Loucy (cell line): Measurements from ENCODE around the gene GPR32.

Experiments used
- CTCF ChIP-seq: fragments of 200-600 bp; sonication (generic); conservative IDR thresholded peaks from 2 replicates; pipeline ENCODE4 v1.5.1; 2014; ENCODE audit warnings: mild to moderate bottlenecking, antibody characterized with exemption, low read length
- EZH2phosphoT487 ChIP-seq: fragments of 200-600 bp; IDR thresholded peaks from 2 replicates; pipeline ENCODE4 v1.6.1; 2018; ENCODE audit warnings: antibody characterized with exemption, mild to moderate bottlenecking, moderate library complexity, borderline replicate concordance

GRCh38 chr19:50796634-50797428, 26.6 kb downstream of the GPR32 start:
- TF ChIP-seq CTCF (no peak), EZH2phosphoT487 (no peak)
